SU-DHL-6 (cell line): Measurements from ENCODE around the gene LRRC10.

Source experiments
- EZH2phosphoT487 ChIP-seq: fragments of 200-600 bp; sonication (generic), shearing (Covaris generic); conservative IDR thresholded peaks from 2 replicates; pipeline ENCODE4 v1.6.1; 2018; ENCODE audit warnings: mild to moderate bottlenecking, antibody characterized with exemption, low read length, moderate library complexity, mixed read lengths
- TF ChIP-seq, protein P1 (sequence below): fragments of 200-600 bp; sonication (generic); IDR thresholded peaks from one replicate; pipeline ENCODE4 v1.5.1; 2017; ENCODE audit warnings: antibody characterized with exemption, mild to moderate bottlenecking, low read length, moderate library complexity; ENCODE audit not compliant: insufficient read depth, poor library complexity, severe bottlenecking

- TF ChIP-seq, protein P1, sequence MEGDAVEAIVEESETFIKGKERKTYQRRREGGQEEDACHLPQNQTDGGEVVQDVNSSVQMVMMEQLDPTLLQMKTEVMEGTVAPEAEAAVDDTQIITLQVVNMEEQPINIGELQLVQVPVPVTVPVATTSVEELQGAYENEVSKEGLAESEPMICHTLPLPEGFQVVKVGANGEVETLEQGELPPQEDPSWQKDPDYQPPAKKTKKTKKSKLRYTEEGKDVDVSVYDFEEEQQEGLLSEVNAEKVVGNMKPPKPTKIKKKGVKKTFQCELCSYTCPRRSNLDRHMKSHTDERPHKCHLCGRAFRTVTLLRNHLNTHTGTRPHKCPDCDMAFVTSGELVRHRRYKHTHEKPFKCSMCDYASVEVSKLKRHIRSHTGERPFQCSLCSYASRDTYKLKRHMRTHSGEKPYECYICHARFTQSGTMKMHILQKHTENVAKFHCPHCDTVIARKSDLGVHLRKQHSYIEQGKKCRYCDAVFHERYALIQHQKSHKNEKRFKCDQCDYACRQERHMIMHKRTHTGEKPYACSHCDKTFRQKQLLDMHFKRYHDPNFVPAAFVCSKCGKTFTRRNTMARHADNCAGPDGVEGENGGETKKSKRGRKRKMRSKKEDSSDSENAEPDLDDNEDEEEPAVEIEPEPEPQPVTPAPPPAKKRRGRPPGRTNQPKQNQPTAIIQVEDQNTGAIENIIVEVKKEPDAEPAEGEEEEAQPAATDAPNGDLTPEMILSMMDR: no peak
- no peak for TF ChIP-seq EZH2phosphoT487
Measured at GRCh38 chr12:69569236-69569635, 41.5 kb downstream of the LRRC10 start.
